ENCODE results near the gene DTD2.

DTD2 gene

DNA sequence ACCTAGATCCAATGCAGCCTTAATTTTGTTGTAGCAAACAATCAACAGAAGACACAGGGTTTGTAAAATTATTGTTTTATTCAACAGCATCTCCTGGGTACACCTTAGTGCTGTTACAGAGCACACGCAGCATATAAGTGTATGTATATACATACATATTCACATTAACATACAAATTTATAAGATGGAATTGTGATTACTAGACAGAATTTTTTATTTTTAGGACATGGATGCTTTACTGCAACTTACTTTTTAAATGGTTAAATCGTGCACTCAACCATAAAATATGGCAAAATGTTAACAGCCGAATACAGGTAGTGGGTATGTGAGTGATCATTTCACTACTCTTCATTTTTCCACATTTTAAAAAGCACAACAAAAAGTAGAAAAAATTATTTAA, 53.6 kb downstream of the DTD2 start:
- H3K27ac ChIP-seq (ENCODE audit: low read length): no peak overlapping the region
- H3K4me3 ChIP-seq (ENCODE audit: low read depth in 1 of 2, low read length in 2 of 2): no peak overlapping the region
- no peaks in the 10 kb centered on the region for H3K9me3 ChIP-seq (ENCODE audit: control insufficient read depth in 1 of 2, low read length in 2 of 2)
- H3K36me3 ChIP-seq (ENCODE audit: control insufficient read depth in 1 of 2, insufficient read depth in 2 of 2, low read length in 2 of 2): peaks cover 14 to 17% of the 10 kb centered on the region in 2 donors
- no peaks in the 10 kb centered on the region for H3K4me1 ChIP-seq (ENCODE audit: control insufficient read depth in 1 of 2, insufficient read depth in 2 of 2, low read length in 2 of 2)
- no peaks in the 10 kb centered on the region for H3K27me3 ChIP-seq (ENCODE audit: low read depth, low read length)

DNA sequence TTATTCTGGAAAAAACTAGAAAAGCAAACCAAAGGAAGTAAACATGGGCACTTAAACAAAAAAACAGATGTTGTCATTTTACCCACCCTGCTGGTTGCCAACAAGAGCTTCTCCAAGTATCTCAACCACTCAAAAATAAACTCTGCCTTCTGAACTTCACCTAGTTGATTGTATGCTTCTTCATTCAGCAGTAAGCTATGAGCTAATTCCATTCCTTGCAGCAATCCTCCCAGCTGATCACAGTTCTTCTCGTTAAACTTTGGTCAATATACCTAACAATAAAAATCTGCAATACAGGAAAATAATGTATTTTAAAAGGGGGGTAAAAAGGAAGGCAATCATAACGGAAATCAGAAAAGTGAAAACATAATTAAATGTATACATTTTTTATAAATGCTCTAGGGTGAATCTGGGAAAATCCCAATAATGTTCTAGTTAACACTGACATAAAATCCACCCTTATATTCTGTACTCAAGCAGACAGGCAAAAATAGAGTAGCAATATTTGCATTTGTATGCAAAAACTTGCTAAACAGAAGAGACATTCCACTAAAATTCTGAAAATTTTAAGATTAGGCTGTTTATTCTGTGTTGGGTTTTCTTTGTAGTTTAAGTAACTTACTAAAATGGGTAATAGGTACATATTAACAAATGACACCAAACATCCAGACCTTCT, 54.4 kb downstream of the DTD2 start:
- no peak overlapping the region for H3K4me3 ChIP-seq (ENCODE audit: low read depth in 1 of 2, low read length in 2 of 2)
- no peaks in the 10 kb centered on the region for H3K4me1 ChIP-seq (ENCODE audit: control insufficient read depth in 1 of 2, insufficient read depth in 2 of 2, low read length in 2 of 2)
- H3K27ac ChIP-seq (ENCODE audit: low read length): no peak overlapping the region
- H3K36me3 ChIP-seq (ENCODE audit: control insufficient read depth in 1 of 2, insufficient read depth in 2 of 2, low read length in 2 of 2): peaks cover 22 to 24% of the 10 kb centered on the region in 2 donors
- no peaks in the 10 kb centered on the region for H3K9me3 ChIP-seq (ENCODE audit: control insufficient read depth in 1 of 2, low read length in 2 of 2)
- H3K27me3 ChIP-seq (ENCODE audit: low read depth, low read length): no peaks in the 10 kb centered on the region

DNA sequence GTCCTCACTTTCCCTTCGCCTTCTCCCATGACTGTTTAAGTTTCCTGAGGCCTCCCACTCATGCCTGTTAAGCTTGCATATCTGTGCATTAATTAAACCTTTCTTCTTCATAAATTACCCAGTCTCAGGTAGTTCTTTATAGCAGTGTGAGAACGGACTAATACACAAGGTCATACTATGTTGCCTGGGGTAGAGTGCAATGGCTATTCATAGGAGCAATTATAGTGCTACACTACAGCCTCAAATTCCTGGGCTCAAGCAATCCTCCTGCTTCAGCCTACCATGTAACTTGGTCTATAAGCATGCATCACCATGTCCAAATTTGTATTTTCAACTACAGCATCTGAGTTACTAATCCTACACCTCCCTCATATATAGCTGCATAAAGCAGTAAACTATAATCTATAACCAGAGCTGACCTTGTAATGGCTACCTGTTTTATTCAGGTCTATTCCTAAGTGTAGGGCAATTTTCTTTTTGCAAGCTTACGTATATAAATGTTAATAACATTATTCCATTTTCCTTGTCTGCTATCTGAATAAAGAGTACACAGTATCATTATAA, 55.9 kb downstream of the DTD2 start:
- H3K4me1 ChIP-seq (ENCODE audit: control insufficient read depth in 1 of 2, insufficient read depth in 2 of 2, low read length in 2 of 2): no peaks in the 10 kb centered on the region
- H3K36me3 ChIP-seq (ENCODE audit: control insufficient read depth in 1 of 2, insufficient read depth in 2 of 2, low read length in 2 of 2): peaks cover 24 to 27% of the 10 kb centered on the region in 2 donors
- no peaks in the 10 kb centered on the region for H3K9me3 ChIP-seq (ENCODE audit: control insufficient read depth in 1 of 2, low read length in 2 of 2)
- H3K27me3 ChIP-seq (ENCODE audit: low read depth, low read length): no peaks in the 10 kb centered on the region
- no peak overlapping the region for H3K4me3 ChIP-seq (ENCODE audit: low read depth in 1 of 2, low read length in 2 of 2)
- H3K27ac ChIP-seq (ENCODE audit: low read length): no peak overlapping the region

DNA sequence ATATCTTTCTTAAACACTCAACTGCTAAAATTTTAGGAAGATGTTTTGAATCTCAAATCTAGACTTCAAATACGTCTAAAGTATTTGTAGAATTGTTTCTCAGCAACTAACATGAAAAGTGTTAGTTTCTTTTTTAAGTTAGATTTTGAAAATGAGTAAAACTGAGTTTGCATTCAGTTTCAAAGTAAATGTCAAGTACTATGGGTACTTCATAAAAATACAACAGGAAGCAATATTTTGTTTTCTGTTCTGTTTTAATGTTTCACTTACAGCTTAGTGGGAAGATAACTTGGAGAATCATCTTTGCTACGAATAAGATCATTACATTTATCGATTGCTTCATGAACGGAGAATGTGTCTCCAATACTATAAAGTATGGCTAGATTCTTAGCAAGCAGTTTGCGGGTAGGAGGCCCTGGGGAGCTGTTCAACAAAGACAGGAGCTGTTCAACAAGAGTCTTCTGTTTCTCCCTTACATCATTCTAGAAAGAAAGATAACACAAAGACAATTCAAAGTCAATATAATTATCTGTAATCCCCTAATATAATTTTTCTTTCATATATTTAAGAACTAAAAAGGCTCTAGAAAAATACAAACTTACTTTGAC, 57.2 kb downstream of the DTD2 start:
- Histone ChIP-seq H3K36me3 (ENCODE audit: control insufficient read depth in 1 of 2, insufficient read depth in 2 of 2, low read length in 2 of 2) (peaks cover 27 to 36% of the 10 kb centered on the region in 2 donors), H3K27ac (ENCODE audit: low read length) (no peak overlapping the region), H3K4me1 (ENCODE audit: control insufficient read depth in 1 of 2, insufficient read depth in 2 of 2, low read length in 2 of 2) (no peaks in the 10 kb centered on the region), H3K27me3 (ENCODE audit: low read depth, low read length) (no peaks in the 10 kb centered on the region), H3K4me3 (ENCODE audit: low read depth in 1 of 2, low read length in 2 of 2) (no peak overlapping the region), H3K9me3 (ENCODE audit: control insufficient read depth in 1 of 2, low read length in 2 of 2) (no peaks in the 10 kb centered on the region)
